Astrocyte of the cerebellum (primary cell): ENCODE results near the gene CCDC191.

Source experiments
- DNase-seq: peaks from one replicate; pipeline ENCODE4 v3.0.0-alpha.2; 2011; ENCODE audit warnings: low read depth
- H3K4me3 ChIP-seq: 2 replicates; pipeline ENCODE4 v1.5.1; 2011; ENCODE audit warnings: mild to moderate bottlenecking, low read depth, low read length, moderate library complexity
- in situ Hi-C: cut with HindIII; loops from 2 replicates; pipeline ENCODE4 v1.10.0; 2017; ENCODE audit warnings: low sequenced_read_pairs
- TF ChIP-seq, protein P1 (sequence below): IDR thresholded peaks from 2 replicates; pipeline ENCODE4 v1.5.1; 2012; ENCODE audit warnings: low read length, low read depth, moderate library complexity, mild to moderate bottlenecking; ENCODE audit errors: missing control alignments

CCDC191 gene

GRCh38 chr3:113954091-113954685 lies 102.1 kb downstream of the CCDC191 start:
- DNase-seq, result no peak
- TF ChIP-seq, protein P1, sequence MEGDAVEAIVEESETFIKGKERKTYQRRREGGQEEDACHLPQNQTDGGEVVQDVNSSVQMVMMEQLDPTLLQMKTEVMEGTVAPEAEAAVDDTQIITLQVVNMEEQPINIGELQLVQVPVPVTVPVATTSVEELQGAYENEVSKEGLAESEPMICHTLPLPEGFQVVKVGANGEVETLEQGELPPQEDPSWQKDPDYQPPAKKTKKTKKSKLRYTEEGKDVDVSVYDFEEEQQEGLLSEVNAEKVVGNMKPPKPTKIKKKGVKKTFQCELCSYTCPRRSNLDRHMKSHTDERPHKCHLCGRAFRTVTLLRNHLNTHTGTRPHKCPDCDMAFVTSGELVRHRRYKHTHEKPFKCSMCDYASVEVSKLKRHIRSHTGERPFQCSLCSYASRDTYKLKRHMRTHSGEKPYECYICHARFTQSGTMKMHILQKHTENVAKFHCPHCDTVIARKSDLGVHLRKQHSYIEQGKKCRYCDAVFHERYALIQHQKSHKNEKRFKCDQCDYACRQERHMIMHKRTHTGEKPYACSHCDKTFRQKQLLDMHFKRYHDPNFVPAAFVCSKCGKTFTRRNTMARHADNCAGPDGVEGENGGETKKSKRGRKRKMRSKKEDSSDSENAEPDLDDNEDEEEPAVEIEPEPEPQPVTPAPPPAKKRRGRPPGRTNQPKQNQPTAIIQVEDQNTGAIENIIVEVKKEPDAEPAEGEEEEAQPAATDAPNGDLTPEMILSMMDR, result no peak
- no peak overlapping the region for H3K4me3 ChIP-seq
- in situ Hi-C loops, result no loop called here

GRCh38 chr3:113953677-113954076 lies 102.6 kb downstream of the CCDC191 start:
- in situ Hi-C loops, result no loop called here
- DNase-seq, result peak; percentile 18
- TF ChIP-seq, protein P1, result no peak
- H3K4me3 ChIP-seq, result no peak overlapping the region

DNA sequence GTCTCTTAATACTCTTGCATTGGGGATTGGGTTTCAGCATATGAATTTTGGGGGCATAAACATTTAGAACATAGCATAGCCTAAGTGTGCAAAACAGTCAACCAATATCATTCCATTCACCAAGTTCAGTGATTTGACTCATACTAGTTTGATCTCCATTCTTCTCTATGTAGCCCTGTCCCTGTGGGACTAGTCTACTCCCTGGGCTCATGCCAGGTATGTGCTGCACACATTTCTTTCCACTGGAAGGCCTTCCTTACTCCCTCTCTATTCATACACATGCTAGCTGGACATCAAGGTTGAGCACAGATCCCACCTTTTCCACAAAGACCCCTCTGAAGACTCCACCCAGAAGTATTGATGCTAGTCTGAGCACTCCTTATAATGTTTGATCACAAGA lies 103.4 kb downstream of the CCDC191 start:
- in situ Hi-C loops, result no loop called here
- DNase-seq, result no peak

DNA sequence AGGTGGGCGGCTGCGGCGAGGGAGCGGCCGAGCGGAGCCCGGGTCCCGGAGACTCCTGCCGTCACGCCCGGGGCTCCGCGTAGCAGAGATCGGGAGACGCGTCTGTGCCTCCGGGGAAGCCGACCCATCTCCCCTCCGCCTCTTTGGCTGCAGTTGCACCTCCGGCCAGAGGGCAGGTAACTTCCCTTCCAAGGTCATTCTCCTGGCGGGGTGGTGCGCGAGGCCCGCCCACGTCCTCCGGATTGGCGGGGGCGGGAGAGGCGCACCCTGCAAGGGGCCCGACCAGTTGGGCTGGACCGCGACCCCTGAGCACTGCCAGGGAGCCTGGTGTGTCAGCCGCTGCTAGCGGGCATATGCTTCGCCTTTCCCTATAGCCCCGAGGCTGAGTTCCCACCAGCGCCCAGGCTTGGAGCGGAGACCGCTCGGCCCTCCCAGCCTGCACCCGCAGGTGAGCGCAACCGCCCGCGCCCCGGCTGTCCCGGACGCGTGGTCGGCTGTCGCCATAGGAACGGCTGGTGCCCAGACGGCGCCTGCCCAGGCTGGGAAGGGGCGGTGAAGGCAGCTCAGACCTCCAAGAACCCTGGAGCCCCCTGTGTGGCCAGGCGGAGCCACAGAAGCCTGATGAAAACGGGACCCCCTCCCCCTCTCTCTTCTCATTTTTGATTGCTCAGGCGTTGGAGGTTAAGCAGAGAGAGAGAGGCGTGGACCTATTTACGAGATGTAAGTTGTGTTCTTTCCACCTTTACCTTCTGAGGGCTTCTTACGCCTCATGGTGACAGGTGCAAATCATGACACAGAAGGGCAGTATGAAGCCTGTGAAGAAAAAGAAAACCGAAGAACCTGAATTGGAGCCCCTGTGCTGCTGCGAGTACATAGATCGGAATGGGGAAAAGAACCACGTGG lies 108.1 kb downstream of the CCDC191 start:
- no peak for DNase-seq
- TF ChIP-seq, protein P1, result no peak
- peak overlapping the region; percentile 58 for H3K4me3 ChIP-seq
- in situ Hi-C loops, result no loop called here

More for the DNA sequence above, 103.4 kb downstream of the CCDC191 start:
- TF ChIP-seq, protein P1, result no peak
- no peak overlapping the region for H3K4me3 ChIP-seq

GRCh38 chr3:113947372-113948014 lies 108.8 kb downstream of the CCDC191 start, which contains the start of gene ZDHHC23:
Gene ZDHHC23 (plus strand): TSS chr3:113948013. CDS start chr3:113948803, 790 bp downstream.
- TF ChIP-seq, protein P1, result no peak
- DNase-seq, result peak; percentile 12
- in situ Hi-C loops, result no loop called here
- peak within 1 kb of the TSS; percentile 58 for H3K4me3 ChIP-seq

- TF ChIP-seq, protein P1, result no peak
These were observed 109.5 kb downstream of the CCDC191 start for GRCh38 chr3:113946831-113947230.

More at GRCh38 chr3:113946831-113947230, 109.5 kb downstream of the CCDC191 start:
- in situ Hi-C loops, result no loop called here
- peak overlapping the region; percentile 58 for H3K4me3 ChIP-seq
- DNase-seq, result no peak
